MM.1S (cell line): Measurements from ENCODE around the gene NFATC1.

Experiments
- DNase-seq: peaks from one replicate; pipeline ENCODE4 v3.0.0-alpha.2; 2015
- H2AFZ ChIP-seq: fragments of 300-600 bp; sonication (generic); 2 replicates; pipeline ENCODE4 v1.6.0; 2016; ENCODE audit warnings: antibody characterized with exemption, low read length
- H3F3A ChIP-seq: fragments of 300-600 bp; sonication (generic); 2 replicates; pipeline ENCODE4 v1.6.1; 2016; ENCODE audit warnings: mild to moderate bottlenecking, antibody characterized with exemption, low read length, moderate library complexity, mixed read lengths; ENCODE audit not compliant: insufficient read depth
- H3K27ac ChIP-seq: fragments of 300-600 bp; sonication (generic); 2 replicates; pipeline ENCODE4 v1.5.1; 2016; ENCODE audit warnings: mild to moderate bottlenecking, low read length
- H3K27me3 ChIP-seq: fragments of 300-600 bp; sonication (generic); replicated peaks from 2 replicates; pipeline ENCODE4 v1.6.0; 2016; ENCODE audit warnings: low read length; ENCODE audit not compliant: insufficient read depth
- H3K36me3 ChIP-seq: fragments of 300-600 bp; sonication (generic); replicated peaks from 2 replicates; pipeline ENCODE4 v1.6.1; 2016; ENCODE audit warnings: mild to moderate bottlenecking, low read length, mixed read lengths; ENCODE audit not compliant: insufficient read depth
- H3K4me1 ChIP-seq: fragments of 300-600 bp; sonication (generic); 2 replicates; pipeline ENCODE4 v1.6.1; 2016; ENCODE audit warnings: low read length, mixed read lengths
- H3K4me2 ChIP-seq: fragments of 300-600 bp; sonication (generic); 2 replicates; pipeline ENCODE4 v1.6.0; 2016; ENCODE audit warnings: low read depth, low read length
- H3K4me3 ChIP-seq: fragments of 300-600 bp; sonication (generic); 2 replicates; pipeline ENCODE4 v1.5.1; 2016; ENCODE audit warnings: low read length, mixed read lengths
- H3K79me2 ChIP-seq: fragments of 300-600 bp; sonication (generic); 2 replicates; pipeline ENCODE4 v1.6.1; 2016; ENCODE audit warnings: mixed run types, low read length, mixed read lengths
- H3K9ac ChIP-seq: fragments of 300-600 bp; sonication (generic); 2 replicates; pipeline ENCODE4 v1.6.1; 2016; ENCODE audit warnings: low read length, mixed read lengths
- H3K9me2 ChIP-seq: fragments of 300-600 bp; sonication (generic); replicated peaks from 2 replicates; pipeline ENCODE4 v1.6.1; 2016; ENCODE audit warnings: mild to moderate bottlenecking, low read length, mixed read lengths; ENCODE audit not compliant: insufficient read depth
- H3K9me3 ChIP-seq: fragments of 300-600 bp; sonication (generic); replicated peaks from 2 replicates; pipeline ENCODE4 v1.6.1; 2016; ENCODE audit warnings: mild to moderate bottlenecking, low read length, mixed read lengths; ENCODE audit not compliant: insufficient read depth
- H4K20me1 ChIP-seq: fragments of 300-600 bp; sonication (generic); 2 replicates; pipeline ENCODE4 v1.6.1; 2016; ENCODE audit warnings: mild to moderate bottlenecking, low read length, moderate library complexity, mixed read lengths; ENCODE audit not compliant: insufficient read depth
- CTCF ChIP-seq: fragments of 300-600 bp; sonication (generic); IDR thresholded peaks from 2 replicates; pipeline ENCODE4 v1.5.1; 2016; ENCODE audit warnings: antibody characterized with exemption, low read length, mixed read lengths
- EZH2 ChIP-seq: fragments of 300-600 bp; sonication (generic); optimal IDR thresholded peaks from 2 replicates; pipeline ENCODE3; 2017; ENCODE audit warnings: low read depth, mild to moderate bottlenecking, antibody characterized with exemption, low read length, mixed read lengths
- EZH2phosphoT487 ChIP-seq: fragments of 300-600 bp; sonication (generic); IDR thresholded peaks from 2 replicates; pipeline ENCODE4 v1.6.1; 2018; ENCODE audit warnings: antibody characterized with exemption, low read length

NFATC1 gene

GRCh38 chr18:79574938-79575525, 179.3 kb downstream of the NFATC1 start:
- H3K4me2 ChIP-seq: no peak overlapping the region
- H3K27ac ChIP-seq: no peak overlapping the region
- H3K9me3 ChIP-seq: no peaks in the 10 kb centered on the region
- H3K79me2 ChIP-seq: no peaks in the 10 kb centered on the region
- no peaks in the 10 kb centered on the region for H3K36me3 ChIP-seq
- no peak overlapping the region for H2AFZ ChIP-seq
- no peaks in the 10 kb centered on the region for H3K4me1 ChIP-seq
- no peak overlapping the region for H3K4me3 ChIP-seq
- TF ChIP-seq CTCF (no peak), EZH2 (no peak), EZH2phosphoT487 (no peak)
- no peak for DNase-seq
- no peaks in the 10 kb centered on the region for H3F3A ChIP-seq
- H3K9ac ChIP-seq: no peak overlapping the region
- H4K20me1 ChIP-seq: no peaks in the 10 kb centered on the region
- no peaks in the 10 kb centered on the region for H3K9me2 ChIP-seq
- H3K27me3 ChIP-seq: no peaks in the 10 kb centered on the region

GRCh38 chr18:79575891-79576685, 180.4 kb downstream of the NFATC1 start:
- no peak overlapping the region for H3K4me2 ChIP-seq
- no peak for TF ChIP-seq CTCF
- TF ChIP-seq EZH2phosphoT487: no peak
- no peak for TF ChIP-seq EZH2
- H3K9ac ChIP-seq: no peak overlapping the region
- no peaks in the 10 kb centered on the region for H3F3A ChIP-seq
- no peaks in the 10 kb centered on the region for H3K27me3 ChIP-seq
- H3K4me1 ChIP-seq: no peaks in the 10 kb centered on the region
- no peaks in the 10 kb centered on the region for H3K9me2 ChIP-seq
- no peak overlapping the region for H2AFZ ChIP-seq
- H4K20me1 ChIP-seq: no peaks in the 10 kb centered on the region
- H3K79me2 ChIP-seq: no peaks in the 10 kb centered on the region
- DNase-seq: no peak
- no peak overlapping the region for H3K27ac ChIP-seq
- no peaks in the 10 kb centered on the region for H3K9me3 ChIP-seq
- no peaks in the 10 kb centered on the region for H3K36me3 ChIP-seq
- H3K4me3 ChIP-seq: no peak overlapping the region

- H3K4me1 ChIP-seq: no peaks in the 10 kb centered on the region
- H3K27me3 ChIP-seq: no peaks in the 10 kb centered on the region
- H4K20me1 ChIP-seq: no peaks in the 10 kb centered on the region
- H3K4me3 ChIP-seq: no peak overlapping the region
- TF ChIP-seq EZH2phosphoT487 (no peak), EZH2 (no peak), CTCF (no peak)
- no peaks in the 10 kb centered on the region for H3K36me3 ChIP-seq
- H3K79me2 ChIP-seq: no peaks in the 10 kb centered on the region
- no peaks in the 10 kb centered on the region for H3K9me3 ChIP-seq
- H3K27ac ChIP-seq: no peak overlapping the region
- H3K4me2 ChIP-seq: no peak overlapping the region
- H3F3A ChIP-seq: no peaks in the 10 kb centered on the region
- no peak for DNase-seq
- H3K9ac ChIP-seq: no peak overlapping the region
- no peaks in the 10 kb centered on the region for H3K9me2 ChIP-seq
- no peak overlapping the region for H2AFZ ChIP-seq
Measured at GRCh38 chr18:79576686-79577351, 181.1 kb downstream of the NFATC1 start.
